Activated CD4-positive, CD25-positive, alpha-beta regulatory T cell treated with anti-CD3 and anti-CD28 coated beads, Interleukin-2, amount 50 U/mL, for 24 hours (primary cell): ENCODE measurements around the gene HAT1.

Experiments
- ATAC-seq, 2 donors: fragments of 150-1000 bp; cut with Tn5 transposase; one replicate each; pipeline ENCODE4 v1.10.0; 2021; ENCODE audit warnings: mild to moderate bottlenecking in 1 of 2, moderate library complexity in 1 of 2

HAT1 gene

GRCh38 chr2:171919453-171919852 lies 2.8 kb upstream of the HAT1 start:
- ATAC-seq = no peak

- peak; percentile 8 to 24 for ATAC-seq
These were observed 361 bp upstream of the HAT1 start for GRCh38 chr2:171921970-171922229.

- ATAC-seq = no peak
These were observed 945 bp downstream of the HAT1 start for GRCh38 chr2:171923206-171923605.

- no peak for ATAC-seq
These were observed 2.1 kb downstream of the HAT1 start for GRCh38 chr2:171924170-171924942.

- ATAC-seq = no peak
These were observed 8.1 kb downstream of the HAT1 start for GRCh38 chr2:171930385-171930784.

DNA sequence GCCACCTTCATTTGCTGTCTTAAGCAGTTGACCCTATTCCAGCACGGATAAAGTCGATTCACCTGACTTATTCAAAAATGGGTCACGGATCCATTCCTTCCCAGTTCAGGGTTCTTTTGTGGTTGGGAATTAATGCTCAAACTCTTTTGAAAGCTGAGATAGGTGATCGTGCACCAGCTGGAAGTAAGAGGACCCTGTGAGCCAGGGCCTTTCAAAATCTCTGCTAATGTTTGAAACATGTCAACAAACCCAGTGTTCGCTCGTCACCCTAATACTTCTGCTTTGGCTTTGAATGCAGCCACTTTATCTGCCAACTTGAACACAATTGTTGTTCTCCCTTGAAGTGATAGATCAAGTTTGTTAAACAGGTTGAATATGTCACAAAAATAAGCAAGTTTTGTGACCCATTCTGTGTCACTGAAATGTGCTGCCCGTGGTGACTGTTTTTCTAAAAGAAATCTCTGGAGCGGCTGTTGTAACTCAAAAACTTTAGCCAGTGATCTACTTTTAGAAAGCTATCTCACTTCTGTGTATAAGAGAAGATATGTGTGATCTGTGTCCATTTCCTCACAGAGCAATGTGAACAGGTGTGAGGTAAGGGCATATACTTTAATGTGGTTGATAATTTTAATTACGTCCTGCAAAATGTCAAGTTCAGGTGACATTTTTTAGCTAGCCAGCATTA lies 16.9 kb downstream of the HAT1 start:
- ATAC-seq = no peak

- ATAC-seq = no peak
These were observed 17.4 kb downstream of the HAT1 start for GRCh38 chr2:171939743-171940071.

- no peak for ATAC-seq
These were observed 19.0 kb downstream of the HAT1 start for GRCh38 chr2:171941316-171941699.

DNA sequence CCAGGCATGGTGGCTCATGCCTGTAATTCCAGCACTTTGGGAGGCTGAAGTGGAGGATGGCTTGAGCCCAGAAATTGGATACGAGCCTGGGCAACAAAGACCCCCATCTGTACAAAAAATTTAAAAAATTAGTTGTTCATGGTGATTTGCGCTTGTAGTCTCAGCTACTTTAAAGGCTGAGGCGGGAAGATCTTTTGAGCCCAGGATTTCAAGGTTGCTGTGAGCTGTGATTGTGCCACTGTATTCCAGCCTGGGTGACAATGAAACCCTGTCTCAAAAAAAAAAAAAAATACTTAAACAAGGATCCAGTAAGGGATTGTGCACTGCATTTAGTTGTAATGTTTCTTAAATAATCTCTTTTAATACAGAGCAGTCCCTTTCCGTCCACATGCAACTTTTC lies 21.6 kb downstream of the HAT1 start:
- ATAC-seq = no peak

- no peak for ATAC-seq
These were observed 30.0 kb downstream of the HAT1 start for GRCh38 chr2:171952276-171952675.

GRCh38 chr2:171952748-171953147 lies 30.5 kb downstream of the HAT1 start:
- no peak for ATAC-seq

DNA sequence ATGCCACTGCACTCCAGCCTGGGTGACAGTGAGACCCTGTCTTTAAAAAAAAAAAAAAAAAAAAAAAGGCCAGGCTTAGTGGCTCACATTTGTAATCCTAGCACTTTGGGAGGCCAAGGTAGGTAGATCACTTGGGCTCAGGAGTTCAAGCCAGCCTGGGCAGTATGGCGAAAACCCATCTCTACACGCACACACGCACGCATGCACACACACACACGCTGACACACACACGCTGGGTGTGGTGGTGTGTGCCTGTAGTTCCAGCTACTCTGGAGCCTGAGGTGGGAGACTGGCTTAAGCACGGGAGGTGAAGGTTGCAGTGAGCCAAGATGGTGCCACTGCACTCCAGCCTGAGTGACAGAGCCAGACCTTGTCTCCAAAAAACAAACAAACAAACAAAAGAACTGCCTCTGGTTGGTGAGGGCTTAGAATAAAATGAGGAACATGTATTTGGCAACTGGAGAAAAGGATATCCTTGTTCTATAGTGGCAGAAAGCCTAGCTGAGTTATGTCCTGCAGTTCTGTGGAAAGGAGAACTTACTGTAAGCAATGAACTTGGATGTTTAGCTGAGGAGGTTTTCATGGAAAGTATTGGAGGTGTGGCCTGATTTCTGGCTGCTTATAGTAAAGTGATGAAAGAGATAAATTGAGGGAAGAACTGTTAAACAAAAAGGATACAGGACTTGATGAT lies 34.0 kb downstream of the HAT1 start:
- ATAC-seq = no peak

GRCh38 chr2:171957061-171957460 lies 34.8 kb downstream of the HAT1 start:
- ATAC-seq = no peak

DNA sequence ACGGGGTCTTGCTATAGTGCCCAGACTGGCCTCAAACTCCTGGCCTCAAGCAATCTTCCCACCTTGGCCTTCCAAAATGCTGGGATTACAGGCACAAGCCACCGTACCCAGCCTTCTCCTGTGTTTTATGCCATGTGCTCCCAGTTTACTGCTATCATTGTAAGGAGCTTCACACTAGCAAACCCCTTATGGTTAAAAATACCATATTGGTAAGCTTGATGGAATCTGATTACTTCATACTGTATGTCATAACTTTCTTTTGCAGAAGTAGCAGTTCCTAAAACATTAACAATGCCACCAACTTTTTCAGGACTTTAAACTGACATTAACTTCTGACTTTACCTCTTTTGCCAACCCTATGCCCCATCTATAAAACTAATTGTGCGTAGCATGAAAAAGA lies 36.2 kb downstream of the HAT1 start:
- no peak for ATAC-seq

GRCh38 chr2:171959998-171960397 lies 37.7 kb downstream of the HAT1 start:
- no peak for ATAC-seq

DNA sequence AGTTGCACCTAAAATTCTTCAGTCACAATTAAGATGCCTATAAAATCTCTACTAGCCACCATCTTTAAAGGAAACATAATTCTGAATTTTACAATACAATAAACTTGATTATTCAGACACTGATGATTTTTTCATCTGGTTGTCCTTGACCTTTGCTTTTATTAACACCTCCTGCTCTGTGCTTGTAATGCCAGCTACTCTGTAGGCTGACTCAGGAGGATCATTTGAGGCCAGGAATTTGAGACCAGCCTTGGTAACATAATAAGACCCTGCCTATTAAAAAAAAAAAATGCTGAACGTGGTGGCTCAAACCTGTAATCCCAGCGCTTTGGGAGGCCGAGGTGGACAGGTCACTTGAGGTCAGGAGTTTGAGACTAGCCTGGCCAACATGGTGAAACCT lies 38.3 kb downstream of the HAT1 start:
- ATAC-seq = no peak

DNA sequence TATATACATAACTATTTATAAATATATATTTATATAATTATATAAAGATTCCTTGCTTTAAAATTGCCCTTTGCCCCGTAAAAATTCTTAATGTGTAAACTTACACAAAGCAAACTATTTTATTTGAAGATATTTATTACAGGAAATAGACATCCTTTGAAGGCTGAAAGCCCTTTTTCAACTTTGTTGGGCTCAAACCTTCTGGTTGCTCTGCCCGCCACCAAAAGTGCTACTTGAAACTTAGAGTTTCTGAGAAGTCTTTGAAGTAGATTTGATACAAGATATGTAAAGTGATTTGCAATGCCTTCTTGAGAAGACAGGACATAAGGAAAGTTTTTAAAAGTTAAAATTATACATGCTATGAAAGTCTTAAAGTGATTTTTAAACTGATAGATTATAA lies 40.9 kb downstream of the HAT1 start:
- ATAC-seq = no peak

DNA sequence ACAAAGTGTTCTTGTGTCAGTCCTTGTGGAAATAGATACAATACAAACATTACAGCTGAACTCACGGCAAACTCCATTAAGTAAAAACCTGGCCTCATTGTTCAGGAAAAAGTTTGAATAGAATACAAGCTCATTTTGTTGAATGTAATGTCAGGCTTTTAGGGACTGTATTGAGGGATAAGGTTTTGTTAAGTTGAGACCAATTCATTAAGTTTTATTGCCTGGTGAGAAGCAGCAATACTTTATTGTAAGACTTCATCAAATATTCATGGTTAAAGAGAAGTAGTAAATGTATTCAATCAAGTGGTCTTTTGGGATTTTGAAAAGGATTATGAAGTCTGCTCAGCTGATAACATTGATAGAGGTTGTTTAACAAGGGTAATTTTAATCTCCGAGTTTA lies 42.0 kb downstream of the HAT1 start:
- ATAC-seq = no peak

- no peak for ATAC-seq
These were observed 43.0 kb downstream of the HAT1 start for GRCh38 chr2:171965238-171965637.

DNA sequence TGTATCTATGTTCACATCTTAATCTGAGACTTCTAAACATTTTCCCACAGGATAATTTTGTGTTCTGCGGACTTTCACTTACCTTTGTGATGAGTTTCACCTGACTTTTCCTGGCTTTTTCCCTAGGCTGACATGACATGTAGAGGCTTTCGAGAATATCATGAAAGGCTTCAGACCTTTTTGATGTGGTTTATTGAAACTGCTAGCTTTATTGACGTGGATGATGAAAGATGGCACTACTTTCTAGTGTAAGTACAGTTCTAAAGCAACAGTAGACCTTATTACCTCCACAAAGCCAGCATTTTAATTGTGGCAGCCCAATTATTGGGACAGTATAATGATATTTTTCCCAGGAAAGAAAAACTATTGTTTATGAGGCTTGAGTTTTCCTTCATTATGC lies 43.4 kb downstream of the HAT1 start:
- ATAC-seq = no peak

DNA sequence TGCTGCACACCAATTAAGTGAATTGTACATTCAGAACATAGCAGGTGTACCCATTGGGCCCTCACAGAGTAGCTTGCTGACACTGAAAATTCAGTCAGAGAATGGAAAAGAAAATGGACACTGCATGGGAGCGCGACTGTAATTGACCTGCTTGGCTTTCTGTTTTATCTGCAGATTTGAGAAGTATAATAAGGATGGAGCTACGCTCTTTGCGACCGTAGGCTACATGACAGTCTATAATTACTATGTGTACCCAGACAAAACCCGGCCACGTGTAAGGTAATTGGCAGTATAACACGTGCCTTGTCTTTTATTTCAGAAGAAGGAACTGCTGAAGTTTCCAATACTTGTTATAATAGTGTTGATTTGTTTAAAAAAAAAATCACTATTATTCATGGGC lies 44.0 kb downstream of the HAT1 start:
- no peak for ATAC-seq

GRCh38 chr2:171966688-171967087 lies 44.4 kb downstream of the HAT1 start:
- no peak for ATAC-seq

DNA sequence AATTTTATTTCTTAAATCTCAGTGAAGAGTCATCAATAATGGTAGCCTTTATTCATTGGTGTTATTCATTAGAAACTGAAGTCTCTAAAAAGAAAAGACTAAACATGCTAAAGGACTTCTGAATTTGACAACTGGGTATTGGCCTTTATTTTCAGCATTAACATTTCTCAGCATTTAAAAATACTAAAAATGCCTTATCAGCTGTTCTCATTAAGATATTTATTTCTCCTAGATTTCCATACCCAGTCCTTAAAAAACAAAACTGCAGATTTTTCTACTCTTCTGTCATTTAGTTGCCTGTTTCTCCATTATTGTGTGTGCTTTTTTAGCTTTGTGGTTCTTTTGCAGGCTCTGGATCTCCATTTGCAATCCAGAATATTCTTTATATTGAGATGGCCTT lies 46.2 kb downstream of the HAT1 start:
- no peak for ATAC-seq

- ATAC-seq = no peak
These were observed 50.2 kb downstream of the HAT1 start for GRCh38 chr2:171972329-171972982.
